Fibroblast of pulmonary artery (primary cell): Measurements from ENCODE around the gene MAPK8IP1.
A peak's percentile ranks its signal among the peaks of the same experiment; 100 is the strongest.

Experiments used
- DNase-seq: peaks from one replicate; pipeline ENCODE4 v3.0.0-alpha.2; 2010; ENCODE audit warnings: low read depth
- H3K4me3 ChIP-seq: replicated peaks from 2 replicates; pipeline ENCODE4 v1.5.1; 2011; ENCODE audit warnings: low read depth, mild to moderate bottlenecking, control low read depth, low read length, moderate library complexity
- TF ChIP-seq, protein P1 (sequence below): IDR thresholded peaks from 2 replicates; pipeline ENCODE4 v1.5.1; 2011; ENCODE audit warnings: mild to moderate bottlenecking, control low read depth, low read length, inconsistent platforms; ENCODE audit errors: missing control alignments

Gene MAPK8IP1

GRCh38 chr11:45909594-45910475, 24.4 kb downstream of the MAPK8IP1 start:
- DNase-seq, result no peak
- TF ChIP-seq, protein P1, sequence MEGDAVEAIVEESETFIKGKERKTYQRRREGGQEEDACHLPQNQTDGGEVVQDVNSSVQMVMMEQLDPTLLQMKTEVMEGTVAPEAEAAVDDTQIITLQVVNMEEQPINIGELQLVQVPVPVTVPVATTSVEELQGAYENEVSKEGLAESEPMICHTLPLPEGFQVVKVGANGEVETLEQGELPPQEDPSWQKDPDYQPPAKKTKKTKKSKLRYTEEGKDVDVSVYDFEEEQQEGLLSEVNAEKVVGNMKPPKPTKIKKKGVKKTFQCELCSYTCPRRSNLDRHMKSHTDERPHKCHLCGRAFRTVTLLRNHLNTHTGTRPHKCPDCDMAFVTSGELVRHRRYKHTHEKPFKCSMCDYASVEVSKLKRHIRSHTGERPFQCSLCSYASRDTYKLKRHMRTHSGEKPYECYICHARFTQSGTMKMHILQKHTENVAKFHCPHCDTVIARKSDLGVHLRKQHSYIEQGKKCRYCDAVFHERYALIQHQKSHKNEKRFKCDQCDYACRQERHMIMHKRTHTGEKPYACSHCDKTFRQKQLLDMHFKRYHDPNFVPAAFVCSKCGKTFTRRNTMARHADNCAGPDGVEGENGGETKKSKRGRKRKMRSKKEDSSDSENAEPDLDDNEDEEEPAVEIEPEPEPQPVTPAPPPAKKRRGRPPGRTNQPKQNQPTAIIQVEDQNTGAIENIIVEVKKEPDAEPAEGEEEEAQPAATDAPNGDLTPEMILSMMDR, result no peak
- no peak overlapping the region for H3K4me3 ChIP-seq

- TF ChIP-seq, protein P1, result no peak
- H3K4me3 ChIP-seq, result no peak overlapping the region
- DNase-seq, result no peak
Observed at GRCh38 chr11:45910623-45911022, 25.2 kb downstream of the MAPK8IP1 start.

DNA sequence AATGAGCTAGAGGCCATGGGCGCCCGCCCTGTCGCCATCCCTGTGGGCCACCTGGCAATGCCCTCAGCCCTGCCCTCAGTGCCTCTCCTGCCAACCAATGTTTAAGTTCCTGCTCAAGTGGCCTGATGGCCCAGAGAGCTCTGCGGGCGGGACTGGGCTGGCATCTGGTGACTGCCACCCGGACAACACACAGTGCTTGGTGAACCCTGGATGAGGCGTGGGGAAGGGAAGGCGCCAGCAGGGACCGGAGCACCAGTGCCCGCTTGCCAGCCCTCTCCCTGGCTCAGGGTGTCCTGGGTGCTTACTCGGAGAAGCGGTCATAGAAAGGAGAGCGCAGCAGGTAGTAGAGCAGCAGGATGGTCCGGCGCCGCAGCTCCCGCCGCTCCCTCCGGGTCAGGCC, 28.1 kb downstream of the MAPK8IP1 start:
- TF ChIP-seq, protein P1, result no peak

DNA sequence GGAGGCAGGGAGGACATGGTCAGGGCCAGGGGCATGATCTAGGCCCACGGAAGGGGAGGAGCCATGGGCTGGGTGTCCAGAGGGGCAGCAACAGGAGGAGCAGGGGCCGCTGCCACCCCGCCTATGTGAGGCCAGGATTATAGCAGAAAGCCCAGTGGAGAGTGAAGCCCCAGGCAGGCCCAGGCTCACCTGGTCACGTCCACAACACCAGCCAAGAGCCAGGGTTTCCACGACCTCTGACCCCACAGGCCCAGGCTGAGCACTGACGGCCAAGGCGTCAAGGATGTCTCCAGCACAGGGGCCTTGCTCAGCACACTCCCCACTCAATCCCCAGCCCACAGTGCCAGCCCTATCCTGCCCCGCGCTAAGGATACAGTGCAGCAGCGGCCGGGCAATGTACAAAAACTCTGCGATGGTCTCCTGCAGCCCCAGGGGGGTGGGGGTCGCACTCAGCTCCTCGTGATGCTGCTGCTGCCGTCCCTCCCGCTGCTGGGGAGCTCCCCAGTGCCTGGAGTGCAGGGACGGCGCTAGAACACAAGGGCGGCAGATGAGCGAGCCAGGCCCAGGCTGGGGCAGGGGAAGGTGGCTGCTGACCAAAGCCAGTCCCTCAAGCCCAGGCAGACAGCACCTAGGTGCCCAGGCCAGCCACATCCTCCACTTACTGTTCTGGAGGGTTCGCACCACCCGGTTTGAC, 28.6 kb downstream of the MAPK8IP1 start:
- TF ChIP-seq, protein P1, result no peak

More for the DNA sequence above, 28.1 kb downstream of the MAPK8IP1 start:
- no peak for DNase-seq
- H3K4me3 ChIP-seq, result no peak overlapping the region

GRCh38 chr11:45915446-45915845, 30.0 kb downstream of the MAPK8IP1 start:
- H3K4me3 ChIP-seq, result no peak overlapping the region
- TF ChIP-seq, protein P1, result no peak
- DNase-seq, result no peak

More for the DNA sequence above, 28.6 kb downstream of the MAPK8IP1 start:
- no peak overlapping the region for H3K4me3 ChIP-seq
- DNase-seq, result no peak

DNA sequence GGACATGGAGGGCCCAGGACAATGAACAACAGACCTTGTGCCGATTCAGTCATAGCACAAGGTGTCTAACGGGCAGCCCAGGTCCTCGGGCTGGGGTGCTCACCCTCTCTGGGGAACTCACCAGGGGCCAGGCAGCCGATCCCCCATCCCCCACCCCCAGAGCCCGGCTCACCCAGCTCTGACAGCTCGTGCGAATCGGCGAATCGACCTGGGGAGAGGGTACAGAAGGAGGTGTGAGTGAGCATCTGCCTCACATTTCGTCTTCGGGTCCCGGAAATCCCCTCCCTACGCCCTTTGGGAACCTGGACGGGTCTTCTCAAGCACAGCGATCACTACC, 31.8 kb downstream of the MAPK8IP1 start:
- DNase-seq, result no peak
- peak overlapping the region; percentile 99 for H3K4me3 ChIP-seq
- TF ChIP-seq, protein P1, result no peak
